Mucosa of stomach (tissue), 1 donor: ENCODE results near the gene GPR139.

Experiments
- H3K27me3 ChIP-seq: one replicate; pipeline ENCODE4 v1.7.0; 2013; ENCODE audit warnings: mild to moderate bottlenecking, low read length; ENCODE audit not compliant: control insufficient read depth, insufficient read depth
- H3K36me3 ChIP-seq: one replicate; pipeline ENCODE4 v1.7.0; 2013; ENCODE audit warnings: low read length; ENCODE audit not compliant: control insufficient read depth, insufficient read depth
- H3K4me1 ChIP-seq: one replicate; pipeline ENCODE4 v1.7.0; 2013; ENCODE audit warnings: mild to moderate bottlenecking, low read length; ENCODE audit not compliant: control insufficient read depth, insufficient read depth
- H3K4me3 ChIP-seq: one replicate; pipeline ENCODE4 v1.7.0; 2013; ENCODE audit warnings: low read length
- H3K9ac ChIP-seq: one replicate; pipeline ENCODE4 v1.7.0; 2013; ENCODE audit warnings: mild to moderate bottlenecking, low read length, moderate library complexity
- H3K9me3 ChIP-seq: one replicate; pipeline ENCODE4 v1.7.0; 2013; ENCODE audit warnings: mild to moderate bottlenecking, low read length, moderate library complexity; ENCODE audit not compliant: control insufficient read depth
- donor health status: Pancreatic carcinoma.

Gene GPR139

GRCh38 chr16:20084624-20085226 is 11.0 kb upstream of the GPR139 start:
- Histone ChIP-seq H3K4me3 (no peak overlapping the region), H3K4me1 (no peaks in the 10 kb centered on the region), H3K27me3 (no peaks in the 10 kb centered on the region), H3K9me3 (no peaks in the 10 kb centered on the region), H3K9ac (no peak overlapping the region), H3K36me3 (no peaks in the 10 kb centered on the region)

GRCh38 chr16:20079106-20079505 is 5.4 kb upstream of the GPR139 start:
- no peaks in the 10 kb centered on the region for H3K4me1 ChIP-seq
- H3K9me3 ChIP-seq: no peaks in the 10 kb centered on the region
- no peak overlapping the region for H3K4me3 ChIP-seq
- no peak overlapping the region for H3K9ac ChIP-seq
- H3K27me3 ChIP-seq: peaks cover 9% of the 10 kb centered on the region
- no peaks in the 10 kb centered on the region for H3K36me3 ChIP-seq

- no peak overlapping the region for H3K4me3 ChIP-seq
- no peaks in the 10 kb centered on the region for H3K9me3 ChIP-seq
- no peaks in the 10 kb centered on the region for H3K4me1 ChIP-seq
- peaks cover 29% of the 10 kb centered on the region for H3K27me3 ChIP-seq
- no peaks in the 10 kb centered on the region for H3K36me3 ChIP-seq
- no peak overlapping the region for H3K9ac ChIP-seq
These were observed 1.6 kb upstream of the GPR139 start for GRCh38 chr16:20075243-20075642.

- Histone ChIP-seq H3K27me3 (peaks cover 29% of the 10 kb centered on the region), H3K4me1 (no peaks in the 10 kb centered on the region), H3K9me3 (no peaks in the 10 kb centered on the region), H3K36me3 (no peaks in the 10 kb centered on the region), H3K9ac (no peak overlapping the region), H3K4me3 (no peak overlapping the region)
These were observed 655 bp upstream of the GPR139 start for GRCh38 chr16:20074099-20074991.

- Histone ChIP-seq H3K36me3 (no peaks in the 10 kb centered on the region), H3K9me3 (no peaks in the 10 kb centered on the region), H3K4me1 (no peaks in the 10 kb centered on the region), H3K4me3 (no peak overlapping the region), H3K27me3 (peaks cover 29% of the 10 kb centered on the region), H3K9ac (no peak overlapping the region)
These were observed 852 bp downstream of the GPR139 start for GRCh38 chr16:20072874-20073202.

- Histone ChIP-seq H3K36me3 (no peaks in the 10 kb centered on the region), H3K9ac (no peak overlapping the region), H3K4me3 (no peak overlapping the region), H3K9me3 (no peaks in the 10 kb centered on the region), H3K27me3 (peaks cover 29% of the 10 kb centered on the region), H3K4me1 (no peaks in the 10 kb centered on the region)
These were observed 1.4 kb downstream of the GPR139 start for GRCh38 chr16:20072146-20072873.

GRCh38 chr16:20064931-20065330 is 8.8 kb downstream of the GPR139 start:
- no peaks in the 10 kb centered on the region for H3K4me1 ChIP-seq
- no peaks in the 10 kb centered on the region for H3K9me3 ChIP-seq
- no peaks in the 10 kb centered on the region for H3K27me3 ChIP-seq
- H3K9ac ChIP-seq: no peak overlapping the region
- no peak overlapping the region for H3K4me3 ChIP-seq
- H3K36me3 ChIP-seq: no peaks in the 10 kb centered on the region

- no peak overlapping the region for H3K4me3 ChIP-seq
- H3K9ac ChIP-seq: no peak overlapping the region
- H3K36me3 ChIP-seq: no peaks in the 10 kb centered on the region
- no peaks in the 10 kb centered on the region for H3K27me3 ChIP-seq
- no peaks in the 10 kb centered on the region for H3K9me3 ChIP-seq
- H3K4me1 ChIP-seq: no peaks in the 10 kb centered on the region
These were observed 9.2 kb downstream of the GPR139 start for GRCh38 chr16:20064520-20064919.

- Histone ChIP-seq H3K4me3 (no peak overlapping the region), H3K9me3 (no peaks in the 10 kb centered on the region), H3K4me1 (no peaks in the 10 kb centered on the region), H3K9ac (no peak overlapping the region), H3K27me3 (no peaks in the 10 kb centered on the region), H3K36me3 (no peaks in the 10 kb centered on the region)
These were observed 12.6 kb downstream of the GPR139 start for GRCh38 chr16:20061132-20061531.

- Histone ChIP-seq H3K36me3 (no peaks in the 10 kb centered on the region), H3K4me3 (no peak overlapping the region), H3K4me1 (no peaks in the 10 kb centered on the region), H3K9ac (no peak overlapping the region), H3K27me3 (no peaks in the 10 kb centered on the region), H3K9me3 (no peaks in the 10 kb centered on the region)
These were observed 17.3 kb downstream of the GPR139 start for GRCh38 chr16:20056436-20056835.

- H3K36me3 ChIP-seq: no peaks in the 10 kb centered on the region
- no peak overlapping the region for H3K4me3 ChIP-seq
- no peaks in the 10 kb centered on the region for H3K9me3 ChIP-seq
- H3K9ac ChIP-seq: no peak overlapping the region
- no peaks in the 10 kb centered on the region for H3K27me3 ChIP-seq
- H3K4me1 ChIP-seq: no peaks in the 10 kb centered on the region
These were observed 20.4 kb downstream of the GPR139 start for GRCh38 chr16:20053336-20053735.

GRCh38 chr16:20051611-20052010 is 22.1 kb downstream of the GPR139 start:
- Histone ChIP-seq H3K27me3 (no peaks in the 10 kb centered on the region), H3K9me3 (no peaks in the 10 kb centered on the region), H3K36me3 (no peaks in the 10 kb centered on the region), H3K4me1 (no peaks in the 10 kb centered on the region), H3K9ac (no peak overlapping the region), H3K4me3 (no peak overlapping the region)
